Measurements from ENCODE around the gene OR8G5.

- TF ChIP-seq CTCF (IDR thresholded peaks at IDR 0.05) (no peak), POLR2A (IDR thresholded peaks at IDR 0.05) (no peak)
These were observed 46.3 kb upstream of the OR8G5 start for GRCh38 chr11:124209824-124210357.
